Right lobe of liver (tissue), 4 donors: Measurements from ENCODE around the gene ATP11B.

Experiments used
- POLR2A ChIP-seq: fragments of 450-650 bp; IDR thresholded peaks from one replicate; pipeline ENCODE4 v1.6.1; 2017; ENCODE audit warnings: antibody characterized with exemption, mild to moderate bottlenecking
- TF ChIP-seq, protein P1 (sequence below), 4 donors: fragments of 200-600 bp in 3 of 4; fragments of 450-650 bp in 1 of 4; IDR thresholded peaks; one replicate each; pipeline versions ENCODE4 v1.5.1 to v1.8.0; 2016 to 2022; ENCODE audit warnings: antibody characterized with exemption in 4 of 4, mild to moderate bottlenecking in 2 of 4
- donor health status: DM: no; HTN: no; CAD: no.
- donor health status: DM: no; HTN: no; CAD: no.
- donor health status: DM: no; HTN: yes; CAD: no.

DNA sequence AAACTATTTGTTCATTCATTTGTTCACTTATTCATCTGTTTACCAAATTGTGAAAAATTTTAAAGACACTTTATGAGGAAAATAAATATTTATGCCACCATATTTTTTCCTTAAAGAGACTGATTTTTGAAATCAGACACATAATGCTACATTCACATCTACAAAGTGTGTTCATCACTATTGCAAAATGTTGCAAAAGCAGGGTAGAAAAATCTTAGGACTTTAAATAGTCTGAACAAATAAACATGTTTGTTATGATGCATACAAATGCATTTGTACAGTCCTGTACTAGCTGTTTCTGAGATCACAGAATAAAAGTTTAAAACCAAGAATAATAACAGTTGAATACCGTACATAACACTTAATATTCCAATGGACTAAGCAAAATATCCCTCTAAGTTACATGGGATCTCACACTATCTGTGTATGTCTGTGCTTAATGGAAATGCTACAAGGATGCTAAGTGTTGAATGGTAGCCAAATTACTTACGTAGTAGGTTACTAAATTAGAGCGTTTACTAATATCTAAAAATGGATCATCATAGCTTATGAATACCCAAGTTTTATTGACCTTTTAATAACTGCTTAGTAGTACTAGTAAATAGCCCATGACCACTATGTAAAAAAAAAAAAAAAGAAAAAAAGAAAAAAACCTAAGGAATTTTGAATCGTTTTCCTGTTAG, 25.1 kb downstream of the ATP11B start:
- TF ChIP-seq, protein P1, sequence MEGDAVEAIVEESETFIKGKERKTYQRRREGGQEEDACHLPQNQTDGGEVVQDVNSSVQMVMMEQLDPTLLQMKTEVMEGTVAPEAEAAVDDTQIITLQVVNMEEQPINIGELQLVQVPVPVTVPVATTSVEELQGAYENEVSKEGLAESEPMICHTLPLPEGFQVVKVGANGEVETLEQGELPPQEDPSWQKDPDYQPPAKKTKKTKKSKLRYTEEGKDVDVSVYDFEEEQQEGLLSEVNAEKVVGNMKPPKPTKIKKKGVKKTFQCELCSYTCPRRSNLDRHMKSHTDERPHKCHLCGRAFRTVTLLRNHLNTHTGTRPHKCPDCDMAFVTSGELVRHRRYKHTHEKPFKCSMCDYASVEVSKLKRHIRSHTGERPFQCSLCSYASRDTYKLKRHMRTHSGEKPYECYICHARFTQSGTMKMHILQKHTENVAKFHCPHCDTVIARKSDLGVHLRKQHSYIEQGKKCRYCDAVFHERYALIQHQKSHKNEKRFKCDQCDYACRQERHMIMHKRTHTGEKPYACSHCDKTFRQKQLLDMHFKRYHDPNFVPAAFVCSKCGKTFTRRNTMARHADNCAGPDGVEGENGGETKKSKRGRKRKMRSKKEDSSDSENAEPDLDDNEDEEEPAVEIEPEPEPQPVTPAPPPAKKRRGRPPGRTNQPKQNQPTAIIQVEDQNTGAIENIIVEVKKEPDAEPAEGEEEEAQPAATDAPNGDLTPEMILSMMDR (IDR thresholded peaks at IDR 0.05) = no peak
- no peak for TF ChIP-seq POLR2A
